Left forelimb (tissue), 1 donor: ENCODE results near the gene PYDC1.
"Not testable (repeated sequence)": the region's sequence is repeated elsewhere in the genome, so short reads cannot be mapped to it uniquely, and the experiment has no call there.

Experiments used
- DNase-seq: peaks from one replicate; pipeline ENCODE4 v3.0.0-alpha.2; 2018; ENCODE audit warnings: low spot score

PYDC1 gene

GRCh38 chr16:31179219-31179746, 37.7 kb downstream of the PYDC1 start:
- no peak for DNase-seq

- DNase-seq = no peak
These were observed 39.8 kb downstream of the PYDC1 start for GRCh38 chr16:31177136-31177535.

GRCh38 chr16:31170048-31170447, 46.9 kb downstream of the PYDC1 start:
- DNase-seq = not testable (repeated sequence)

GRCh38 chr16:31168848-31169247, 48.1 kb downstream of the PYDC1 start:
- DNase-seq = no peak

- no peak for DNase-seq
These were observed 49.6 kb downstream of the PYDC1 start for GRCh38 chr16:31167315-31167714.
